Fibroblast of skin of back (primary cell): ENCODE results near the gene CAMK2B.
A peak's percentile ranks its signal among the peaks of the same experiment; 100 is the strongest.

Experiments
- DNase-seq: peaks from one replicate; pipeline ENCODE4 v3.0.0-alpha.2; 2013

The CAMK2B gene

GRCh38 chr7:44308596-44309270, 16.7 kb downstream of the CAMK2B start:
- DNase-seq: no peak

- no peak for DNase-seq
Measured at GRCh38 chr7:44307905-44308595, 17.3 kb downstream of the CAMK2B start.

GRCh38 chr7:44307301-44307900, 18.0 kb downstream of the CAMK2B start:
- DNase-seq: peak; percentile 80

GRCh38 chr7:44306606-44307005, 18.8 kb downstream of the CAMK2B start:
- no peak for DNase-seq

GRCh38 chr7:44305564-44306507, 19.6 kb downstream of the CAMK2B start:
- no peak for DNase-seq

- no peak for DNase-seq
Measured at GRCh38 chr7:44294325-44295069, 30.9 kb downstream of the CAMK2B start.

GRCh38 chr7:44293561-44294324, 31.7 kb downstream of the CAMK2B start:
- DNase-seq: no peak

GRCh38 chr7:44292876-44293560, 32.4 kb downstream of the CAMK2B start:
- no peak for DNase-seq

GRCh38 chr7:44292420-44292817, 33.0 kb downstream of the CAMK2B start:
- DNase-seq: no peak

GRCh38 chr7:44291733-44292419, 33.5 kb downstream of the CAMK2B start:
- no peak for DNase-seq

- DNase-seq: peak; percentile 23
Measured at GRCh38 chr7:44291066-44291732, 34.2 kb downstream of the CAMK2B start.

- DNase-seq: no peak
Measured at GRCh38 chr7:44290252-44290620, 35.2 kb downstream of the CAMK2B start.

- no peak for DNase-seq
Measured at GRCh38 chr7:44289341-44290251, 35.8 kb downstream of the CAMK2B start.

GRCh38 chr7:44288811-44289340, 36.5 kb downstream of the CAMK2B start:
- no peak for DNase-seq

GRCh38 chr7:44288381-44288685, 37.1 kb downstream of the CAMK2B start:
- no peak for DNase-seq

- no peak for DNase-seq
Measured at GRCh38 chr7:44287488-44288380, 37.7 kb downstream of the CAMK2B start.
